Mononuclear cell (primary cell): Measurements from ENCODE around the gene S100A16. TPM values are rescaled to one million over a fixed set of nuclear protein-coding genes. Genes with fewer than 3 reads are reported as not detected.

Source experiments
- H3K27me3 ChIP-seq: 2 replicates; pipeline ENCODE4 v1.6.0; 2011; ENCODE audit warnings: low read length, control low read depth; ENCODE audit not compliant: insufficient read depth
- H3K4me1 ChIP-seq: 2 replicates; pipeline ENCODE4 v1.5.1; 2011; ENCODE audit warnings: mild to moderate bottlenecking, low read length, control low read depth; ENCODE audit not compliant: insufficient read depth
- H3K4me3 ChIP-seq: 2 replicates; pipeline ENCODE4 v1.5.1; 2011; ENCODE audit warnings: mild to moderate bottlenecking, low read length, moderate library complexity
- H3K9me3 ChIP-seq: 2 replicates; pipeline ENCODE4 v1.5.1; 2011; ENCODE audit warnings: low read depth, mild to moderate bottlenecking, control low read depth, low read length
- total RNA-seq: library from RNA; depleted of rRNA; stranded (reverse); fragments of >200 nt; gene quantifications from one replicate; pipeline ENCODE4 v1.2.3, GENCODE V29; 2012

S100A16 gene
- total RNA-seq, 1 donor = not detected

GRCh38 chr1:153629971-153630370, 17.0 kb upstream of the S100A16 start:
- peaks cover 17% of the 10 kb centered on the region for H3K4me1 ChIP-seq
- H3K9me3 ChIP-seq = no peaks in the 10 kb centered on the region

GRCh38 chr1:153629343-153629665, 16.4 kb upstream of the S100A16 start:
- no peak overlapping the region for H3K4me3 ChIP-seq
- H3K4me1 ChIP-seq = peaks cover 17% of the 10 kb centered on the region
- H3K27me3 ChIP-seq = no peaks in the 10 kb centered on the region
- no peaks in the 10 kb centered on the region for H3K9me3 ChIP-seq

More at GRCh38 chr1:153629971-153630370, 17.0 kb upstream of the S100A16 start:
- Histone ChIP-seq H3K4me3 (no peak overlapping the region), H3K27me3 (no peaks in the 10 kb centered on the region)

GRCh38 chr1:153628638-153629342, 15.9 kb upstream of the S100A16 start:
- Histone ChIP-seq H3K4me1 (peaks cover 22% of the 10 kb centered on the region), H3K27me3 (no peaks in the 10 kb centered on the region), H3K4me3 (no peak overlapping the region), H3K9me3 (no peaks in the 10 kb centered on the region)

- Histone ChIP-seq H3K27me3 (no peaks in the 10 kb centered on the region), H3K4me1 (peaks cover 23% of the 10 kb centered on the region), H3K4me3 (no peak within 1 kb of the TSS), H3K9me3 (no peaks in the 10 kb centered on the region)
Measured at GRCh38 chr1:153627715-153628626, 15.0 kb upstream of the S100A16 start, which contains the start of gene S100A1. Gene S100A1 (plus strand): TSS chr1:153628434. CDS start chr1:153630522, 2,088 bp downstream.

- Histone ChIP-seq H3K9me3 (no peaks in the 10 kb centered on the region), H3K4me3 (no peak within 1 kb of the TSS), H3K27me3 (no peaks in the 10 kb centered on the region), H3K4me1 (peaks cover 28% of the 10 kb centered on the region)
Measured at GRCh38 chr1:153626904-153627714, 14.2 kb upstream of the S100A16 start, which contains the start of gene S100A13. Gene S100A13 (minus strand): TSS chr1:153627505. CDS start chr1:153626472, 1,033 bp downstream.

- Histone ChIP-seq H3K9me3 (no peaks in the 10 kb centered on the region), H3K27me3 (no peaks in the 10 kb centered on the region), H3K4me3 (no peak overlapping the region), H3K4me1 (peaks cover 26% of the 10 kb centered on the region)
Measured at GRCh38 chr1:153626477-153626903, 13.6 kb upstream of the S100A16 start.

- Histone ChIP-seq H3K4me1 (peaks cover 22% of the 10 kb centered on the region), H3K9me3 (no peaks in the 10 kb centered on the region), H3K4me3 (no peak overlapping the region), H3K27me3 (no peaks in the 10 kb centered on the region)
Measured at GRCh38 chr1:153624965-153625611, 12.2 kb upstream of the S100A16 start.

GRCh38 chr1:153623101-153623500, 10.2 kb upstream of the S100A16 start:
- H3K4me3 ChIP-seq = no peak overlapping the region
- peaks cover 21% of the 10 kb centered on the region for H3K4me1 ChIP-seq
- H3K9me3 ChIP-seq = no peaks in the 10 kb centered on the region
- no peaks in the 10 kb centered on the region for H3K27me3 ChIP-seq

GRCh38 chr1:153619171-153619570, 6.2 kb upstream of the S100A16 start:
- H3K4me1 ChIP-seq = peaks cover 35% of the 10 kb centered on the region
- H3K4me3 ChIP-seq = no peak overlapping the region
- H3K27me3 ChIP-seq = no peaks in the 10 kb centered on the region
- H3K9me3 ChIP-seq = no peaks in the 10 kb centered on the region

GRCh38 chr1:153617663-153618062, 4.7 kb upstream of the S100A16 start:
- Histone ChIP-seq H3K4me3 (no peak overlapping the region), H3K27me3 (no peaks in the 10 kb centered on the region), H3K9me3 (no peaks in the 10 kb centered on the region), H3K4me1 (peaks cover 20% of the 10 kb centered on the region)

- no peaks in the 10 kb centered on the region for H3K27me3 ChIP-seq
- H3K9me3 ChIP-seq = no peaks in the 10 kb centered on the region
- H3K4me3 ChIP-seq = no peak overlapping the region
- H3K4me1 ChIP-seq = peaks cover 18% of the 10 kb centered on the region
Measured at GRCh38 chr1:153616917-153617311, 4.0 kb upstream of the S100A16 start.

- Histone ChIP-seq H3K27me3 (no peaks in the 10 kb centered on the region), H3K4me1 (peaks cover 21% of the 10 kb centered on the region), H3K4me3 (no peak within 1 kb of the TSS), H3K9me3 (no peaks in the 10 kb centered on the region)
Measured at GRCh38 chr1:153616144-153616916, 3.4 kb upstream of the S100A16 start, which contains the start of gene S100A14. Gene S100A14 (minus strand): TSS chr1:153616325. CDS start chr1:153615858, 467 bp downstream.

- no peaks in the 10 kb centered on the region for H3K27me3 ChIP-seq
- H3K4me3 ChIP-seq = no peak overlapping the region
- no peaks in the 10 kb centered on the region for H3K9me3 ChIP-seq
- H3K4me1 ChIP-seq = peaks cover 29% of the 10 kb centered on the region
Measured at GRCh38 chr1:153615406-153615805, 2.5 kb upstream of the S100A16 start.

- peaks cover 34% of the 10 kb centered on the region for H3K4me1 ChIP-seq
- H3K27me3 ChIP-seq = no peaks in the 10 kb centered on the region
- no peaks in the 10 kb centered on the region for H3K9me3 ChIP-seq
- H3K4me3 ChIP-seq = no peak overlapping the region
Measured at GRCh38 chr1:153614906-153615305, 2.0 kb upstream of the S100A16 start.
